ENCODE measurements around the gene ANO2.

GRCh38 chr12:5513406-5513805 is 431.7 kb downstream of the ANO2 start:
- TF ChIP-seq STAT1 (IDR thresholded peaks at IDR 0.05; ENCODE audit: unreplicated experiment) (no peak), REST (IDR thresholded peaks at IDR 0.05; ENCODE audit: unreplicated experiment) (no peak), EZH2phosphoT487 (IDR thresholded peaks at IDR 0.05; ENCODE audit: unreplicated experiment) (no peak), ETS1 (IDR thresholded peaks at IDR 0.05) (no peak), POLR2AphosphoS5 (IDR thresholded peaks at IDR 0.05; ENCODE audit: low read depth) (no peak), CTCF (conservative IDR thresholded peaks at IDR 0.05; ENCODE audit: low read depth in 2 of 2) (no peak), EZH2 (IDR thresholded peaks at IDR 0.05; ENCODE audit: low read depth, unreplicated experiment) (no peak), ZNF331 (CRISPR knock-in tag; IDR thresholded peaks at IDR 0.05; ENCODE audit: low read depth) (no peak), CREB1 (CRISPR knock-in tag; IDR thresholded peaks at IDR 0.05; ENCODE audit: low read depth) (no peak)

Data from GM23338 (cell line).